SK-N-SH (cell line): ENCODE results near the gene ZNF512B. TPM values are rescaled to one million over a fixed set of nuclear protein-coding genes. Genes with fewer than 3 reads are reported as not detected.

Source experiments
- CTCF ChIA-PET: fragments of 300-600, 350-600 bp; formaldehyde crosslinking; extraction: SDS; loops from one replicate; lab custom pipeline; 2021; lab: Yijun Ruan, JAX
- POLR2A ChIA-PET: fragments of 350-600 bp; sonication (Branson Sonifier 250); formaldehyde crosslinking; extraction: SDS; loops from one replicate; lab custom pipeline; 2020; ENCODE audit warnings: antibody characterized with exemption, inconsistent platforms; lab: Yijun Ruan, JAX
- DNase-seq: peaks from one replicate; pipeline ENCODE4 v3.0.0; 2012
- H2AFZ ChIP-seq: fragments of 200-600 bp; sonication (generic); 2 replicates; pipeline ENCODE4 v1.8.1; 2016; ENCODE audit warnings: antibody characterized with exemption, mild to moderate bottlenecking, low read depth
- H3F3A ChIP-seq: fragments of 200-600 bp; sonication (generic); replicated peaks from 2 replicates; pipeline ENCODE3; 2016; ENCODE audit warnings: antibody characterized with exemption, mild to moderate bottlenecking; ENCODE audit not compliant: insufficient read depth
- H3K27ac ChIP-seq, 2 experiments: fragments of 200-500 bp in 1 of 2; fragments of 200-600 bp in 1 of 2; sonication (Bioruptor generic) in 1 of 2; sonication (generic), shearing (Covaris generic) in 1 of 2; 2 replicates each; pipeline versions ENCODE4 v1.5.1 to v1.6.1; 2014 to 2016; ENCODE audit warnings: low read depth in 2 of 2, inconsistent platforms in 1 of 2, low read length in 1 of 2, mild to moderate bottlenecking in 1 of 2, mixed read lengths in 1 of 2
- H3K27me3 ChIP-seq: fragments of 200-600 bp; sonication (generic), shearing (Covaris generic); 2 replicates; pipeline ENCODE4 v1.6.1; 2016; ENCODE audit warnings: mixed run types; ENCODE audit not compliant: insufficient read depth
- H3K36me3 ChIP-seq, 2 experiments: fragments of 200-500 bp in 1 of 2; fragments of 200-600 bp in 1 of 2; sonication (Bioruptor generic) in 1 of 2; sonication (generic) in 1 of 2; replicated peaks in 1 of 2; 2 replicates each; pipeline versions ENCODE3 to v1.5.1; 2014 to 2016; ENCODE audit warnings: low read length in 1 of 2, mild to moderate bottlenecking in 1 of 2; ENCODE audit not compliant: insufficient read depth in 2 of 2, control insufficient read depth in 1 of 2
- H3K4me1 ChIP-seq, 2 experiments: fragments of 200-500 bp in 1 of 2; fragments of 200-600 bp in 1 of 2; sonication (Bioruptor generic) in 1 of 2; sonication (generic), shearing (Covaris generic) in 1 of 2; 2 replicates each; pipeline versions ENCODE4 v1.5.1 to v1.6.1; 2014 to 2016; ENCODE audit warnings: low read depth in 1 of 2, low read length in 1 of 2, mixed run types in 1 of 2; ENCODE audit not compliant: insufficient read depth in 2 of 2, control insufficient read depth in 1 of 2
- H3K4me2 ChIP-seq: fragments of 200-600 bp; sonication (generic), shearing (Covaris generic); 2 replicates; pipeline ENCODE4 v1.6.1; 2017; ENCODE audit warnings: mixed run types
- H3K4me3 ChIP-seq, 2 experiments: fragments of 200-500 bp in 1 of 2; fragments of 200-600 bp in 1 of 2; sonication (Bioruptor generic) in 1 of 2; sonication (generic), shearing (Covaris generic) in 1 of 2; 2 replicates each; pipeline versions ENCODE4 v1.5.1 to v1.8.1; 2014 to 2016; ENCODE audit warnings: low read depth in 2 of 2, inconsistent platforms in 1 of 2, low read length in 1 of 2, mild to moderate bottlenecking in 1 of 2, mixed read lengths in 1 of 2, moderate library complexity in 1 of 2
- H3K79me2 ChIP-seq: fragments of 200-600 bp; sonication (generic); 2 replicates; pipeline ENCODE4 v1.8.1; 2017; ENCODE audit warnings: mild to moderate bottlenecking; ENCODE audit not compliant: insufficient read depth
- H3K9ac ChIP-seq: fragments of 200-600 bp; sonication (generic); 2 replicates; pipeline ENCODE4 v1.6.1; 2017; ENCODE audit warnings: mixed run types
- H3K9me2 ChIP-seq: fragments of 200-600 bp; sonication (generic); 2 replicates; pipeline ENCODE4 v1.6.1; 2017; ENCODE audit warnings: mixed run types
- H3K9me3 ChIP-seq: fragments of 200-600 bp; sonication (generic); 2 replicates; pipeline ENCODE4 v1.6.1; 2017; ENCODE audit warnings: mixed run types, mild to moderate bottlenecking, moderate library complexity
- H4K20me1 ChIP-seq: fragments of 200-600 bp; sonication (generic); 2 replicates; pipeline ENCODE4 v1.6.1; 2017; ENCODE audit warnings: mild to moderate bottlenecking, mixed run types; ENCODE audit not compliant: insufficient read depth
- ELF1 ChIP-seq: IDR thresholded peaks from 2 replicates; pipeline ENCODE4 v1.4.0; 2012
- FOSL2 ChIP-seq: IDR thresholded peaks from 2 replicates; pipeline ENCODE4 v1.4.0; 2012; ENCODE audit warnings: low read depth, mild to moderate bottlenecking, moderate library complexity, borderline replicate concordance
- RCOR1 ChIP-seq: fragments of 150-350 bp; IDR thresholded peaks from 2 replicates; pipeline ENCODE4 v1.6.1; 2017; ENCODE audit warnings: antibody characterized with exemption, low read length
- REST ChIP-seq: IDR thresholded peaks from 2 replicates; pipeline ENCODE4 v1.6.1; 2012; ENCODE audit warnings: mild to moderate bottlenecking, low read depth, low read length, moderate library complexity
- TCF12 ChIP-seq: IDR thresholded peaks from 2 replicates; pipeline ENCODE4 v1.4.0; 2012
- WGBS: methylation state at CpG from one replicate; pipeline ENCODE4 v1.1.6; 2017; ENCODE audit warnings: low lambda C conversion rate; 5-methylcytosine and 5-hydroxymethylcytosine counted together
- polyA plus RNA-seq, 3 experiments: library from polyadenylated mRNA; depleted of rRNA; stranded (reverse); fragments of >200 nt; gene quantifications; 2 replicates each; pipeline ENCODE4 v1.2.3, GENCODE V29; 2012

ZNF512B gene
- polyA plus RNA-seq, 1 of the 3 experiments (the other 2 are of a cell fraction): 11.8 TPM

- POLR2A ChIA-PET: no interaction called here
- 89% methylated on average over 10 of the region's 27 CpGs for WGBS
Observed at GRCh38 chr20:63963348-63963741, 6.4 kb downstream of the ZNF512B start.

GRCh38 chr20:63962426-63963347 lies 7.0 kb downstream of the ZNF512B start:
- no peaks in the 10 kb centered on the region for H3K27me3 ChIP-seq
- ChIA-PET CTCF (interaction anchor here (1.7 to 2.5 kb wide), 2 partner anchors 11 to 18 kb away, joined by 7 to 12 read pairs; partner anchors contain the start of gene PRPF6), POLR2A (no interaction called here)
- TF ChIP-seq RCOR1 (no peak), REST (no peak), TCF12 (no peak), ELF1 (no peak), FOSL2 (no peak)
- 95% methylated on average over 40 of the region's 61 CpGs for WGBS
- H3K9ac ChIP-seq: no peak overlapping the region
- H4K20me1 ChIP-seq: no peaks in the 10 kb centered on the region
- H3K79me2 ChIP-seq: no peaks in the 10 kb centered on the region
- no peaks in the 10 kb centered on the region for H3K9me2 ChIP-seq
- H3K4me2 ChIP-seq: no peak overlapping the region
- no peak overlapping the region for H3K4me3 ChIP-seq
- H3K36me3 ChIP-seq: peaks cover 0 to 71% of the 10 kb centered on the region in 2 experiments
- H3K4me1 ChIP-seq: peaks cover 0 to 5% of the 10 kb centered on the region in 2 experiments; a peak in 1 of 4 replicates
- no peak overlapping the region for H2AFZ ChIP-seq
- no peak overlapping the region for H3K27ac ChIP-seq
- no peaks in the 10 kb centered on the region for H3F3A ChIP-seq
- no peaks in the 10 kb centered on the region for H3K9me3 ChIP-seq
- DNase-seq: no peak

More at GRCh38 chr20:63963348-63963741, 6.4 kb downstream of the ZNF512B start:
- Histone ChIP-seq H3K27me3 (no peaks in the 10 kb centered on the region), H3F3A (no peaks in the 10 kb centered on the region), H3K79me2 (peaks cover 5% of the 10 kb centered on the region; the same call in 1 of the 2 replicates), H3K9me3 (no peaks in the 10 kb centered on the region), H3K4me2 (no peak overlapping the region), H2AFZ (no peak overlapping the region), H3K9ac (no peak overlapping the region), H3K4me1 (peaks cover 2 to 4% of the 10 kb centered on the region in 2 experiments; a peak in 2 of 4 replicates), H3K36me3 (peaks cover 0 to 77% of the 10 kb centered on the region in 2 experiments), H3K4me3 (no peak overlapping the region), H4K20me1 (no peaks in the 10 kb centered on the region), H3K27ac (no peak overlapping the region), H3K9me2 (no peaks in the 10 kb centered on the region)
- CTCF ChIA-PET: interaction anchor here (0.7 to 1.7 kb wide), 4 partner anchors 10 to 188 kb away, joined by 4 to 7 read pairs (median 5); partner anchors contain the start of gene PRPF6
- no peak for DNase-seq
- no peak for TF ChIP-seq TCF12
